CD4-positive, alpha-beta T cell treated with Interleukin-12 subunit alpha and Interleukin-12 subunit beta, for 1 hour (primary cell): ENCODE measurements around the gene AKR7A3.
"Not testable (repeated sequence)": the region's sequence is repeated elsewhere in the genome, so short reads cannot be mapped to it uniquely, and the experiment has no call there.

Experiments
- DNase-seq: peaks from one replicate; pipeline ENCODE4 v3.0.0-alpha.2; 2020

The AKR7A3 gene

DNA sequence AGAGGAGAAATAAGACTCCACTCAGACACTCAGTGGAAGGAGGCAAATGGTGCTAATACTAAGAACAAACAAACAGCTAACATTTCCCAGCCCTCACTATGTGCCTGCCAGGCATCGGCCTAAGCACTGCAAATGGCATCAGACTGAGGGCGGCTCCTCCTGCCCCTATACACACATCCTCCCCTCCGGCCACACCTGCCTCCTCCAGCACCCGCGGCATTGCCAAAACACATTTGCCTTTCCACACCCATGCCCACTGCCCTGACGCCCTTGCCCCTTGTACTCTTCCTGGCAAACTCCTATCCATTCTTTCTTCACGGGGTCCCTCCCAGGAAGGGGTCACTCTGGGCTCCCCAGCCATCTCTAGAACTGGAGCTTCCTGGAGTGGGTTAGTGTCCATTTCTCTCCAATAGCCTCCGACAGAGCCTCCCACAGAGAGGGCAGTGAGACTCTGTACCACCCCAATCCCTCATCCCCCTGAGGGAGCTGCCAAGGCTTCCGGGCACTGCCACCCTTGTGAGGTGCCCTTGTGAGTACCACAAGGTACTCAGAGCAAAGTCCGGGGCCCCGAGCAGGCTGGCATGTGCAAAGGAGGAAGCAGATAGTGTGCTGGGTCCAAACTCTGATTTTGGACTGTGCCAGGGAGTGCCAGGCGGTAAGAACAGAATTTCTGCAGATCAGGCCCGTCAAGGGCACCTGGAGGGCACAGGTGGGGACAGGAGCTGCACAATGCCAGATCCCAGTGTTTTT, 959 bp downstream of the AKR7A3 start:
- DNase-seq, result no peak

DNA sequence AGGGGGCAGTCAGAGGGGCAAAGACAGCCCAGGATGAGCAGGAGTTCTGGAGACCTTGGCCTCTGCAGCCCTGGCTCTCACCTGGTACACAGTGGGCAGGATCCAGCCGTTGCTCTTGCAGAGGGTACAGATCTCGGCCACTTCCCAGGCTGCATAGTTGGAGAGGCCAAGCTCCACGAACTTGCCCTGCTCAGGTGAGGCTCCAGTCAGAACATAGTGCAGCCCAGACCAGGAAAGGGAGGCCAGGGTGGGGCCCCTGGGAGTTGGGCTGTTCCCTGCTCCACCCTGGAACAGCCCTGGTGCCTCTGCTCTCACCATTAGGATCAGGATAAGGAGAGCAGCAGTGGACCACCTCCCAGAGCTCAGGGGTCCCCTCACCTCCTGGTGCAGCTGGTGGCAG, 2.8 kb downstream of the AKR7A3 start:
- not testable (repeated sequence) for DNase-seq

DNA sequence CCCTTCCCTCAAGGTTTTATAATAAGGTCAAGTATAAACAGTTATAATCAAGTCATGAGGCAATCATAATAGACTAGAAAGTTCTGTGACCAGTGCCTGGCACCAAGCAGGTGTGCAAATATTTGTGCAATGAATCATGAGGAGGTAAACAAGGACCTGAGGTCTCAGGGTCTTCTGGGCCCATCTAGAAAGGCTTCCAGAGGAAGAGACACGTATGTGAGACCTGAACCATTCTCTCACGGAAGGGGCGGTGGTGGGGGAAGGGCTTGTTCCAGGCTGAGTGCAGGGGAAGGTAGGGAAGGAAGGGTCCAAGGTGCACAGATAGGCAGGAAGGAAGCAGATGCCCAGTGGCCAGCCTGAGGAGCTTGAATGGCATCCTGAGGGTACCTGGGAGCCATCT, 3.2 kb downstream of the AKR7A3 start:
- DNase-seq, result not testable (repeated sequence)

DNA sequence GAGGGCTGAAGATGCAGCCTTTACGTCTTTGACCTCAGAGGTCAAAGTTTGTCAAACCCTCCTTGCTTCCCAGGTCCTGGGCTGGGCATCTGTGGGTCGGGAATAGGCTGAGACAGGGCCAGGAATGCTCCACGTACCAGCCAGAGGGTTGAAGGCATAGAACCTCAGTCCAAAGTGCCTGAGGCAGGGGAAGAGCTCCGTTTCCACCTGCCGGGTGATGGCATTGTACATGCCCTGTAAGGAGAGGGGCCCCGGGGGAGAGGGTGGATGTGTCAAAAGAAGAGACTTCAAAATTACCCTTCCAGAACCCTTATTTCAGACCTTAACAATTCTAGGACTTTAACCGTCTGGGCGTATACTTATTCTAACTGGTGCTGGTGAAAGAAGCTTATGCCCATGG, 3.7 kb downstream of the AKR7A3 start:
- no peak for DNase-seq

DNA sequence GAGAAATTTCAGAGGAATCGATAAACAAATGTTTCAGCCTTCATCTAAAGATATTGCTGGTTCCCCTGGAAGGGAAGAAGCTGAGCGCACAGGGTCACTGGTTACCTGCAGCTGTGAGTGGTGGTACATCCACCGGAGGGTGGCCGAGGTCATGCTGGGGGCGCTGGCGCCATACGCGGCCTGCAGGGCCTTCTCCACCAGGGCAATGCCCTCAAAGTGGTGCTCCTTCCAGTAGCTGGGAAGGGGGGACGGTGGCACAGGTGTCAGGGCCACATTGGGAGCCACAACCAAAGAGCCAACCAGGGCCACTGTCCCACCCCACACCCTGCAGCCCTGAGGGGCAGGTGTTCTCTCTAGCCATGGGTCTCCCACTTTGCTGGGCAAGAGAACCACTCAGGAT, 4.7 kb downstream of the AKR7A3 start:
- no peak for DNase-seq

DNA sequence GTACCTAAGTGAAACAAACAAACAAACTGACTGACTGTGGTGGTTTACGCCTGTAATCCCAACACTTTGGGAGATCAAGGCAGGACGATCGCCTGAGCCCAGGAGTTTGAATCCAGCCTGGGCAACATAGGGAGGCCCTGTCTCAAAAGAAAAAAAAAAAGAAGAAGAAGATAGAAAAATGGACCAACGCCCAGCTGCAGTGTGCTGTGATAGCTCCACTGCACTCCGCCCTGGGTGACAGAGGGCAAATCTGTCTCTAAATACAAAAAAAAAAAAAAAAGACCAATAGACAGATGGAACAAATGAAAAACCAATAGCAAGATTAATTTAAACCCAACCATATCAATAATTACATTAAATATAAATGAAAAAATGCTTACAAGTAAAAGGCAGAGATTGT, 13.9 kb downstream of the AKR7A3 start:
- DNase-seq, result no peak

DNA sequence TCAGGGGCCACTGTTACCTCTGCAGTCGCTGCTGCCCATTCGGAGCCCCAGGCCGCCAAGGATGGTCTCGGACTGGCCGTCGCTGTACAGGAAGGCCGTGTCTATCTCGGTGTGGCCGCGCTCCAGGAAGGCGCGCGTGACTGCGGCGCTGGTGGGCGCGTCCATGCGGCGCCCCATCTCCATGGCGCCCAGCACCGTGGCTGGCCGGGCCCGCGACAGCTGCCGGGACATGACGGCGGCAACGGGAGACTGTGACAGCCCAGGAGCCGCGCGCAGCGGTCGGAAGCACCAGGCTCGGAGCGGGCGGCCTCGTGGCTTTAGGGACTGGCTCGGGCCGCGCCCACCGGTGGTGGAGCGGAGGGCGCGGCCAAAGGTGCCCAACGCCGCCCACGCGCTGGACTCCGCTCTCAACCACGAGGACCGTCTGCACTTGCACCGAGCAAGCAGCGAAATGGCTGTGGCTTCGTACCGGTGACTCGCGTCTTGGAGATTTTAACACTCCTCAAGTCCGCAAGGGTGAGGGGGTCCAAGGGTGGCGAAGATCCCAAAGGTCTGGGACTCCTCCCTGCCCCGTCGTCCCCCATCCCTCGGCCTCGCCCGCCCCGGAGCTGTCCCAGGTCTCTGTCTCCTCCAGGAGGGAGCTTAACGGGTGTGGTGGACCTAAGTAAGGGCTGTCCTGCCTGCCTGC, 14.6 kb downstream of the AKR7A3 start:
- not testable (repeated sequence) for DNase-seq

DNA sequence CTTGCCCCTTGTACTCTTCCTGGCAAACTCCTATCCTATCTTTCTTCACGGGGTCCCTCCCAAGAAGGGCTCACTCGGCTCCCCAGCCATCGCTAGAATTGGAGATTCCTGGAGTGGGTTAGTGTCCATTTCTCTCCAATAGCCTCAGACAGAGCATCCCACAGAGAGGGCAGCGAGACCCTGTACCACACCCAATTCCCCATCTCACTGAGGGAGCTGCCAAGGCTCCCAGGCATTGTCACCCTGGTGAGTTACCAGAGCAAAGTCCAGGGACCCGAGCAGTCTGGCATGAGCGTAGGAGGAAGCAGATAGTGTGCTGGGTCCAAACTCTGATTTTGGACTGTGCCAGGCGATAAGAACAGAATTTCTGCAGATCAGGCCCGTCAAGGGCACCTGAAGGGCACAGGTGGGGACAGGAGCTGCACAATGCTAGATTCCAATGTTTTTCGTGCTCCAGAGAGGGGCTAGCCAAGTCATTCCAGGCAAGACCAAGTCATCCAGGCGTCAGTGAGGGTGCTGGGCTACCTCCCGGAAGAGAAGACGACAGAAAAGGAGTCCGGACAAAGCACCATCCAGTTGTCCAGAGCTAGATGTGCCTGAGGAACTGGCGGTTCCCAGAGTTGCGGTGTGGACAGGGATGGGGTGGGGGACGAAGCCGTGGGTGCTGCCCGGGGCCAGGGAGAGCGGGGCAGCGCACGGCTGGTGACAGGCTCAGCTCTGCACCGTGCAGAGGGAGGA, 15.3 kb downstream of the AKR7A3 start:
- no peak for DNase-seq

DNA sequence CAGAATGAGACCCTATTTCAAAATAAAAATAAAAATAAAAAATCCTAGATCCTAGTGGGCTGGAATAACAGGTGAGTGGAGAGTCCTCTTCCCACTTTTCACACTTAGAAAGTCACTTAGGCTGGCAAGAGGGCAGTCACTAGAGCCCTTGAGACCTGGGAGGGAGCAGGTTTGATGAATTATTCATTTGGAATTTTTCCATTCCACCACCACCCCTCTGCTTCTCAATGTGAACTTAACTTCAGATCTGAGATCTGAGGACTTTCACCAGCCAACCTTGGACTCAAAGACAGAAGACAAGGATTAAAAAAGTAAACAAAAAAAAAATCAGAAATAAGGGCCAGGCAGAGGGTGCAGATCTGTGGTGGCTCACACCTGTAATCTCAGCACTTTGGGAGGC, 16.5 kb downstream of the AKR7A3 start:
- DNase-seq, result no peak

DNA sequence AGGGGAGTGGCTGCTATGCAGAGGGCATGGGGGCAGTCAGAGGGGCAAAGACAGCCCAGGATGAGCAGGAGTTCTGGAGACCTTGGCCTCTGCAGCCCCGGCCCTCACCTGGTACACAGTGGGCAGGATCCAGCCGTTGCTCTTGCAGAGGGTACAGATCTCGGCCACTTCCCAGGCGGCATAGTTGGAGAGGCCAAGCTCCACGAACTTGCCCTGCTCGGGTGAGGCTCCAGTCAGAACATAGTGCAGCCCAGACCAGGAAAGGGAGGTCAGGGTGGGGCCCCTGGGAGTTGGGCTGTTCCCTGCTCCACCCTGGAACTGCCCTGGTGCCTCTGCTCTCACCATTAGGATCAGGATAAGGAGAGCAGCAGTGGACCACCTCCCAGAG, 18.2 kb downstream of the AKR7A3 start:
- not testable (repeated sequence) for DNase-seq

DNA sequence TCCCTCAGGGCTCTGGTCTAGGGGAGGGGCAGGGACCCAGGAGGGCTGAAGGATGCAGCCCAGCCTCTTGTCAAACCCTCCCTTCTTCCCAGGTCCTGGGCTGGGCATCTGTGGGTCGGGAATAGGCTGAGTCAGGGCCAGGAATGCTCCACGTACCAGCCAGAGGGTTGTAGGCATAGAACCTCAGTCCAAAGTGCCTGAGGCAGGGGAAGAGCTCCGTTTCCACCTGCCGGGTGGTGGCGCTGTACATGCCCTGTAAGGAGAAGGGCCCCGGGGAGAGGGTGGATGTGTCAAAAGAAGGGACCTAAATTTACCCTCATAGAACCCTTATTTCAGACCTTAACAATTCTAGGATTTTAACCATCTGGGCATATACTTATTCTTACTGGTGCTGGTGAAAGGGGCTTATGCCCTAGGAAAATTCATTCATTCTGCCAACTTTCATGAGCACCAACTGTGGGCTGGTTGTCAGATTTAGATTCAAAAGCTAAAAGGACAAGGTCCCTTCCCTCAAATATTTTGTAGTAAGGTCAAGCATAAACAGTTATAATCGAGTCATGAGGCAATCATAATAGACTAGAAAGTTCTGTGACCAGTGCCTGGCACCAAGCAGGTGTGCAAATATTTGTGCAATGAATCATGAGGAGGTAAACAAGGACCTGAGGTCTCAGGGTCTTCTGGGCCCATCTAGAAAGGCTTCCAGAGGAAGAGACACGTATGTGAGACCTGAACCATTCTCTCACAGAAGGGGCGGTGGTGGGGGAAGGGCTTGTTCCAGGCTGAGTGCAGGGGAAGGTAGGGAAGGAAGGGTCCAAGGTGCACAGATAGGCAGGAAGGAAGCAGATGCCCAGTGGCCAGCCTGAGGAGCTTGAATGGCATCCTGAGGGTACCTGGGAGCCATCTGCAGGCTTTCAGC, 18.9 kb downstream of the AKR7A3 start:
- not testable (repeated sequence) for DNase-seq

DNA sequence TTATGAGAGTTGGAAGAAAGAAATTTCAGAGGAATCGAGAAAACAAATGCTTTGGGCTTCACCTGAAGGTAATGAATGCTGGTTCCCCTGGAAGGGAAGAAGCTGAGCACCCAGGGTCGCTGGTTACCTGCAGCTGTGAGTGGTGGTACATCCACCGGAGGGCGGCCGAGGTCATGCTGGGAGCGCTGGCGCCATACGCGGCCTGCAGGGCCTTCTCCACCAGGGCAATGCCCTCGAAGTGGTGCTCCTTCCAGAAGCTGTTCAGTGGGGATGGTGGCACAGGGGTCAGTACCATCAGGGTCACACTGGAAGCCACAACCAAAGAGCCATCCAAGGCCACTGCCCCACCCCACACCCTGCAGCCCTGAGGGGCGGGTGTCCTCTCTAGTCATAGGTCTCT, 20.1 kb downstream of the AKR7A3 start:
- DNase-seq, result no peak

DNA sequence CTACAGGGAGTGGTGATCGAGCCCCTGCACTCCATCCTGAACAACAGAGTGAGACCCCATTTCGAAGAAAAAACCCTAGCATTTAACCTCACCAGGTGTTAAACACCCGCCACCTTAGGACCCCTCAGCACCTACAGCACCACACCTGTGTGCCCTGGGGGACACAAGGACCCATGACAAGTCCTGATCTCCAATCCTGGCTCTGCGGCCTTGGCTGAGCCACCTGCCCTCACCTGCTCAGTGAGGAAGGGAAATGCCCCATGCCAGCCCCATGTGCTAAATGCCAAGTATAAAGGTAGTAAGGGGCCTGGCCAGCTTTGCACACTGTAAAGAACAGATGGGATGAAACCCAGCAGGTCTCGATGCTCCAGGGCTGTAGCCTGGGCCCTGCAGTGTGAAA, 25.8 kb downstream of the AKR7A3 start:
- DNase-seq, result no peak

DNA sequence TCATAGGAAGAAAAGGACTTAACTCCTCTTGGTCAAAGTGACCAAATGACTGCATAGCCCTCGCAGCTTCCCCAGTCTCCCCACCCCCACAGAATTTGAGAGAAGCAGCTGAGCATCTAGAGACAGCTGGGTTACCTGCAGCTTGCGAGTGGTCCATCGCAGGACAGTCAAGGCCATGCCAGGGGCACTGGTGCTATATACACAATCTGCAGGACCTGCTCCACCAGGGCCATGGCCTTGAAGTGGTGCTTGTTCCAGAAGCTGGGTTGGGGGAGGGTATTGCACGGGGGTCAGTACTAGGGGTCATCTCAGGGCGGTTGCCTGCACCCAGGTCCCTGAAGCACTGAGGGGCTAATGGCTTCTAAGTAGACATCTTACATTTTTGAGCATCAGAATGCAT, 26.5 kb downstream of the AKR7A3 start:
- DNase-seq, result no peak

DNA sequence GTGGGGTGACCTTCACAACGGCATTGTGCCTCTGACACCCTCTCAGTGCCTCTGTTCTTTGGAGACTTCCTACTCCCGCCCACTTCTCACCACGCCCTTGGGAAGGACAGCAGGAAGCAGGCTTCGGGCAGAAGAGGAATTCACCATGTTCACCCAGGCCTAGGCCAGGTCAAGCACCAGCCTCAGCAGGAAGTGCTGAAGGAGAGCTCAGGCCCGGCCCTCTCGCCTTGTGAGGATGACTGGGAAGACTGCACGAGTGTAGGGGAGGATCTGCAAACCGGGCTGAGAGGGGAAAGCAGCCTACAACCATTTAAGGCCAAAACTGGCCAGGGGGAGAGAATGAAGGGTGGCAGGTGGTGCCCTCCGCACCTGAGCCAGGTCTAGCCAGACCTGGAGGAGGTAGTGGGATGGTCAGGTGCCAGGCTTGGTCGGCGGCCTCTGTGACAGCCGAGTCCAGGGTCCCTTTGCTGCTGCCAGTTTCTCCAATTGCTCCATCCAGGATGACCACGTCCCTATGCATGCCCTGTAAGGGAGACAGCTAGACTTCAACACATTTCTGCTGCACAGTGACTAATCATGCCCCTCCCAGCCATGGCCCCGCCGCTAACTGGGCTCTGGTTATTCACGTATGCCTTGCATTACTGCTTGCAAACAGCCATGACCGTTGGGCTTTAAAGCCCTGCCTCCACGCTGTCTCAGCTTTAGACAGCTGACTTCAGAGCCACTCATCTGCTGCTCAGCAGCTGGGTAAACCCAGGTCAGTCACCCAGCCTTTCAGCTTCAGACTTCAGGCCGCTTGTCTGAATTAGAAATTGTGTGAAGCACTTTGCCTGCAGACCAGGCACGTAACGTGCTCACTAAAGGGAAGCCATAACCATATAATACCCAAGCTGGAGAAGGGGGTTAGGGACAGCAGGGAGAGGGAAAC, 28.1 kb downstream of the AKR7A3 start:
- no peak for DNase-seq

DNA sequence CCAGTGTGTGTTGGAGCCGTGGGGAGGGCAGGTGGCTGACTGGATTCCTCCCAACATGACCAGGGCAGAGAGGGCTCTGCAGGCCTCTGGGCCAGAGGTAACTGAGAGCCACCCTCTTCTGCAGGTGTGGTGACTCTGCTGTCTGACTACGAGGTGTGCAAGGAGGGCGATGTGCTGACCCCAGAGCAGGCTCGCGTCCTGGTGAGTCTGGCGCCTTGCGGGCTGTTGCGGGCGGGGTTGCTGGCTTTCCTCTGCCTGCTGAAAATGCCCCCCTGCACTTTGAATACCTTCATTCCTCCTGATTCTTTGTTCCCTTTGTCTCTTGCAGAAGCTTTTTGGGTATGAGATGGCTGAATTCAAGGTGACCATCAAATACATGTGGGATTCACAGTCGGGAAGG, 30.2 kb downstream of the AKR7A3 start:
- DNase-seq, result no peak

DNA sequence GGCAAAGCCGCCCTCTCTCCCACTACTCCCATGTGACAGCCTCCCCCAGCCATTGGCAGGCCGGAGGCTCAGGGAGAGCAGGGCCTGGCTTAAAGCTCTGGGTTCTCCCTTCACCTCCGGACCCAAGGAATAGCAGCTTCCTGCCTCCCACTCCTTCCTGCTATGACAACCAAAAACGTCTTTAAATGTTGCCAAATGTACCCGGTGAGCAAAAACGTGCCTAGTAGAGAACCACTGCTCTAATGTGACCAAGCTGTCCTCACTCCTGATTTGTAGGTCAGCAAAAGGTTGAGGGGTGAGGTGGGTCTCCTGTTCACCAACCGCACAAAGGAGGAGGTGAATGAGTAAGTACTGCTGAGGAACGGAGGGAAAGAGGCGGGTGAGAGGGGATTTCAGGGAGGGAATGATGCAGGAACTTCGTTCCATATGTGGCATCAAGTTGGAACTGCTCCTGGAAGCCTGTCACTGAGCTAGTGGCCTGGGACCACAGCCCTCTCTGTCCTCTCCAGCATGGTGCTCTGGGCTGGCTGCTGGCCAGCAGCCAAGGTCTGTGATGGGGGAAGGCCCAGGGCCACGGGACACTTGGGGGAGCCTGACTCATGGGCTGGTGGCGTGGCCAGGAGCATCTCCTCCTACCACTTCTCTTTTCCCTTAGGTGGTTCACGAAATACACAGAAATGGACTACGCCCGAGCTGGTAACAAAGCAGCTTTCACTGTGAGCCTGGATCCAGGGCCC, 31.2 kb downstream of the AKR7A3 start:
- DNase-seq, result no peak

DNA sequence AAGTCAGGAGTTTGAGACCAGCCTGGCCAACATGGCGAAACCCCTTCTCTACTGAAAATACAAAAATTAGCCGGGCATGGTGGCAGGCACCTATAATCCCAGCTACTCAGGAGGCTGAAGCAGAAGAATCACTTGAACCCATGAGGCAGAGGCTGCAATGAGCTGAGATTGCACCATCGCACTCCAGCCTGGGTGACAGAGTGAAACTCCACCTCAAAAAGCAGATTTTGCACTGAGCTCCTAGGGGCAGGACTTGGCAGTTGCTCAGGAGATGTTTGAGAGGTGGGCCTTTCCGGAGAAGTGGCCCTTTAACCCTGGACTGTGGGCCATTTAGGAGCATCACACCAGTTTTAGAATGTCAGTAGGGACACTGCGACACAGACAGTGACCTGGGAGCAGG, 32.3 kb downstream of the AKR7A3 start:
- DNase-seq, result not testable (repeated sequence)

DNA sequence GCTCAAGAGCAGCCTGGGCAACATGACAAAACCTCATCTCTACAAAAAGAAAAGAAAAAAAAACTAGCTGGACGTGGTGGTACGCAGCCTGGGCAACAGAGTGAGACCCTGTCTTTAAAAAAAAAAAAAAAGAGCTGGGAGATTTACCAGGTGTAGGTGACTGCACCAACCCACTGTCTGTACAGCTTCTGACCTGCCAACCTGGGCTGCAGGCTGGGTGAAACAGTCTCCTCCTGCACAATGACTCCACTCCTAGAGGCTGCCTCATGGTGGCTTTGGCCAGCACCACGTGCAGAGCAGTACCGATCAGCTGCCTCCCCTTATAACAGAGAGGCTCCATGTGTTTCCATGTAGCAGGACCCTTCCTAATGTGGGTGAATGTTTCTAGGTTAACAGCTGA, 33.3 kb downstream of the AKR7A3 start:
- DNase-seq, result no peak

DNA sequence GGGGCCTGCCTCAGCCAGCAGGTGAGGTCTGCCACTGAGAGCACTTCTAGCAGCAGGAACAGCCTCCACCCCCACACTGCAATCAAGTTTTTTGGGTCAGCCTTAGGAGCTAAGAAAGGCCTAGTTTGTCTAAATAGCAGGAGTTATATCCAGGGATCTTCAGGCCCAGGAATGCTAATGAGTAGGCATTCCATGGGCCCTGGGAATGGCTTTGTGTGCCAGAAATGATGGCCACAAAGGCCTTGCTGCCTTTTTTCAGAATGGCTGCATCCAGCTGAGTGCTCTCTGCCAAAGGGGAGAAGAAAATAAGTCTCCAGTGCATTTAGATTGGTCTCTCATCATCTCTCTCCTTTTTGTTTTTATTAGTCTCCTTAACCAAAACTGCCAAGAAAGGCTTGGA, 34.2 kb downstream of the AKR7A3 start:
- DNase-seq, result no peak
